Neuronal stem cell (in vitro differentiated cells): ENCODE results near the gene MAP3K5.

Experiments
- DNase-seq: peaks from one replicate; pipeline ENCODE4 v3.0.0-alpha.2; 2013; ENCODE audit warnings: low spot score
- H2AFZ ChIP-seq: one replicate; pipeline ENCODE4 v1.6.1; 2013; ENCODE audit warnings: mild to moderate bottlenecking, low read length, inconsistent platforms
- H2AK5ac ChIP-seq: 2 replicates; pipeline ENCODE4 v1.6.1; 2013; ENCODE audit warnings: low read depth, mild to moderate bottlenecking, inconsistent platforms, low read length, moderate library complexity, mixed read lengths
- H2BK120ac ChIP-seq: 2 replicates; pipeline ENCODE4 v1.6.1; 2013; ENCODE audit warnings: low read depth, mild to moderate bottlenecking, inconsistent platforms, low read length, moderate library complexity, mixed read lengths
- H2BK12ac ChIP-seq: one replicate; pipeline ENCODE4 v1.6.1; 2013; ENCODE audit warnings: low read length, inconsistent platforms
- H2BK15ac ChIP-seq: 2 replicates; pipeline ENCODE4 v1.6.1; 2013; ENCODE audit warnings: mild to moderate bottlenecking, low read length, inconsistent platforms, mixed read lengths
- H2BK5ac ChIP-seq: one replicate; pipeline ENCODE4 v1.6.1; 2013; ENCODE audit warnings: inconsistent platforms, mild to moderate bottlenecking, low read length, moderate library complexity
- H3K14ac ChIP-seq: one replicate; pipeline ENCODE4 v1.6.1; 2013; ENCODE audit warnings: low read length, inconsistent platforms
- H3K18ac ChIP-seq: 2 replicates; pipeline ENCODE4 v1.6.1; 2013; ENCODE audit warnings: low read length, inconsistent platforms
- H3K23ac ChIP-seq: 2 replicates; pipeline ENCODE4 v1.6.1; 2013; ENCODE audit warnings: low read depth, mild to moderate bottlenecking, mixed read lengths, low read length, inconsistent platforms; ENCODE audit not compliant: poor library complexity
- H3K27ac ChIP-seq: replicated peaks from 3 replicates; pipeline ENCODE4 v1.5.1; 2013; ENCODE audit warnings: low read length, inconsistent platforms
- H3K27me3 ChIP-seq, 3 experiments: 2 replicates each; pipeline ENCODE4 v1.6.1; 2013; ENCODE audit warnings: low read length in 3 of 3, mild to moderate bottlenecking in 2 of 3, inconsistent platforms in 1 of 3, low read depth in 1 of 3, mixed read lengths in 1 of 3, moderate library complexity in 1 of 3; ENCODE audit not compliant: control insufficient read depth in 3 of 3, insufficient read depth in 3 of 3
- H3K36me3 ChIP-seq, 2 donors: replicated peaks in 1 of 2; 2 replicates each; pipeline ENCODE4 v1.6.1; 2013; ENCODE audit warnings: low read length in 2 of 2; ENCODE audit not compliant: control insufficient read depth in 2 of 2, insufficient read depth in 2 of 2
- H3K4ac ChIP-seq: 2 replicates; pipeline ENCODE4 v1.6.1; 2013; ENCODE audit warnings: inconsistent platforms, mild to moderate bottlenecking, low read length, moderate library complexity
- H3K4me1 ChIP-seq, 2 donors: 1 replicate in 1 of 2; 2 replicates in 1 of 2; pipeline ENCODE4 v1.6.1; 2013; ENCODE audit warnings: low read length in 2 of 2, low read depth in 1 of 2; ENCODE audit not compliant: control insufficient read depth in 2 of 2, insufficient read depth in 1 of 2
- H3K4me2 ChIP-seq: one replicate; pipeline ENCODE4 v1.6.1; 2013; ENCODE audit warnings: mild to moderate bottlenecking, low read length, inconsistent platforms; ENCODE audit not compliant: insufficient read depth, poor library complexity, severe bottlenecking
- H3K4me3 ChIP-seq, 2 donors: 2 replicates each; pipeline ENCODE4 v1.5.1; 2013; ENCODE audit warnings: low read length in 2 of 2, mild to moderate bottlenecking in 2 of 2, inconsistent platforms in 1 of 2, moderate library complexity in 1 of 2
- H3K79me1 ChIP-seq: one replicate; pipeline ENCODE4 v1.6.1; 2013; ENCODE audit warnings: low read depth, mild to moderate bottlenecking, inconsistent platforms, low read length, moderate library complexity
- H3K9ac ChIP-seq: one replicate; pipeline ENCODE4 v1.6.1; 2013; ENCODE audit warnings: mild to moderate bottlenecking, low read depth, low read length, inconsistent platforms; ENCODE audit not compliant: poor library complexity
- H3K9me3 ChIP-seq, 2 donors: replicated peaks in 1 of 2; 2 replicates each; pipeline versions ENCODE3 to v1.6.1; 2013; ENCODE audit warnings: low read length in 2 of 2, mild to moderate bottlenecking in 2 of 2, inconsistent platforms in 1 of 2, low read depth in 1 of 2, mixed read lengths in 1 of 2, moderate library complexity in 1 of 2; ENCODE audit not compliant: control insufficient read depth in 2 of 2, insufficient read depth in 1 of 2
- H4K8ac ChIP-seq: one replicate; pipeline ENCODE4 v1.6.1; 2013; ENCODE audit warnings: low read depth, mild to moderate bottlenecking, inconsistent platforms, low read length, moderate library complexity
- H4K91ac ChIP-seq: one replicate; pipeline ENCODE4 v1.6.1; 2013; ENCODE audit warnings: low read length, low read depth, mild to moderate bottlenecking, inconsistent platforms; ENCODE audit not compliant: poor library complexity
- WGBS, 2 donors: extraction: QIAGEN DNeasy Blood & Tissue Kit; methylation state at CpG; one replicate each; pipeline ENCODE4 v1.1.7; 2013; ENCODE audit warnings: missing lambda C conversion rate in 2 of 2, mixed read lengths in 1 of 2; ENCODE audit not compliant: insufficient read length in 2 of 2, insufficient replicate concordance in 1 of 2; ENCODE audit errors: extremely low coverage in 2 of 2; 5-methylcytosine and 5-hydroxymethylcytosine counted together

MAP3K5 gene

GRCh38 chr6:136740050-136740974 is 52.0 kb downstream of the MAP3K5 start:
- Histone ChIP-seq H2BK15ac (no peak overlapping the region), H2AK5ac (no peak overlapping the region), H4K91ac (no peak overlapping the region), H4K8ac (no peak overlapping the region), H3K27ac (no peak overlapping the region), H2AFZ (no peak overlapping the region), H3K4me3 (no peak overlapping the region), H2BK5ac (no peak overlapping the region), H3K23ac (no peak overlapping the region), H3K27me3 (no peaks in the 10 kb centered on the region), H3K9ac (no peak overlapping the region), H3K4me2 (no peak overlapping the region), H3K18ac (peak overlapping the region; percentile 83), H2BK120ac (no peak overlapping the region), H3K79me1 (no peaks in the 10 kb centered on the region), H2BK12ac (no peak overlapping the region), H3K4ac (no peak overlapping the region), H3K9me3 (no peaks in the 10 kb centered on the region), H3K36me3 (no peaks in the 10 kb centered on the region), H3K4me1 (peaks cover 1 to 2% of the 10 kb centered on the region in 2 donors), H3K14ac (no peak overlapping the region)
- no CpG with 5 or more reads among the region's 10 CpGs for WGBS, 2 donors
- no peak for DNase-seq

- WGBS, 2 donors = no CpG with 5 or more reads among the region's 3 CpGs
- H3K27ac ChIP-seq = no peak overlapping the region
- H3K79me1 ChIP-seq = no peaks in the 10 kb centered on the region
Measured at GRCh38 chr6:136739501-136739900, 52.8 kb downstream of the MAP3K5 start.

GRCh38 chr6:136739071-136739470 is 53.2 kb downstream of the MAP3K5 start:
- H4K8ac ChIP-seq = no peak overlapping the region
- no CpG with 5 or more reads among the region's 4 CpGs for WGBS, 2 donors
- no peak for DNase-seq

More at GRCh38 chr6:136739501-136739900, 52.8 kb downstream of the MAP3K5 start:
- no peaks in the 10 kb centered on the region for H3K36me3 ChIP-seq
- peak overlapping the region; percentile 83 for H3K18ac ChIP-seq
- no peak overlapping the region for H2BK12ac ChIP-seq
- no peak overlapping the region for H2BK120ac ChIP-seq
- H4K8ac ChIP-seq = no peak overlapping the region
- H2BK15ac ChIP-seq = no peak overlapping the region
- no peak overlapping the region for H3K23ac ChIP-seq
- H3K9me3 ChIP-seq = no peaks in the 10 kb centered on the region
- no peak overlapping the region for H3K14ac ChIP-seq
- no peak overlapping the region for H2AK5ac ChIP-seq
- H2BK5ac ChIP-seq = no peak overlapping the region
- H4K91ac ChIP-seq = no peak overlapping the region
- DNase-seq = no peak
- H3K4me2 ChIP-seq = no peak overlapping the region
- H3K4ac ChIP-seq = no peak overlapping the region
- no peak overlapping the region for H2AFZ ChIP-seq
- H3K4me1 ChIP-seq = peaks cover 0 to 2% of the 10 kb centered on the region in 2 donors
- H3K4me3 ChIP-seq = no peak overlapping the region
- no peak overlapping the region for H3K9ac ChIP-seq
- H3K27me3 ChIP-seq = no peaks in the 10 kb centered on the region

GRCh38 chr6:136738692-136739057 is 53.6 kb downstream of the MAP3K5 start:
- H3K36me3 ChIP-seq = no peaks in the 10 kb centered on the region
- no peak overlapping the region for H3K27ac ChIP-seq
- H3K9ac ChIP-seq = no peak overlapping the region
- H2BK5ac ChIP-seq = no peak overlapping the region
- no peaks in the 10 kb centered on the region for H3K9me3 ChIP-seq
- no peak overlapping the region for H3K4ac ChIP-seq
- no peaks in the 10 kb centered on the region for H3K79me1 ChIP-seq
- no peak overlapping the region for H2AK5ac ChIP-seq
- H3K4me3 ChIP-seq = no peak overlapping the region
- H2BK120ac ChIP-seq = no peak overlapping the region
- no peak for DNase-seq
- no CpG with 5 or more reads among the region's 6 CpGs for WGBS, 2 donors
- H2BK12ac ChIP-seq = no peak overlapping the region
- peaks cover 0 to 2% of the 10 kb centered on the region in 2 donors for H3K4me1 ChIP-seq
- no peaks in the 10 kb centered on the region for H3K27me3 ChIP-seq
- no peak overlapping the region for H2AFZ ChIP-seq
- H3K14ac ChIP-seq = no peak overlapping the region
- H2BK15ac ChIP-seq = no peak overlapping the region
- no peak overlapping the region for H4K91ac ChIP-seq
- H3K18ac ChIP-seq = no peak overlapping the region
- H4K8ac ChIP-seq = no peak overlapping the region
- H3K4me2 ChIP-seq = no peak overlapping the region
- H3K23ac ChIP-seq = no peak overlapping the region

More at GRCh38 chr6:136739071-136739470, 53.2 kb downstream of the MAP3K5 start:
- no peak overlapping the region for H3K4ac ChIP-seq
- H3K9me3 ChIP-seq = no peaks in the 10 kb centered on the region
- H2BK15ac ChIP-seq = no peak overlapping the region
- no peak overlapping the region for H2AFZ ChIP-seq
- H3K23ac ChIP-seq = no peak overlapping the region
- H2BK12ac ChIP-seq = no peak overlapping the region
- no peak overlapping the region for H2AK5ac ChIP-seq
- no peak overlapping the region for H4K91ac ChIP-seq
- no peak overlapping the region for H3K27ac ChIP-seq
- no peak overlapping the region for H3K9ac ChIP-seq
- no peak overlapping the region for H3K4me3 ChIP-seq
- H2BK120ac ChIP-seq = no peak overlapping the region
- no peak overlapping the region for H3K18ac ChIP-seq
- no peak overlapping the region for H2BK5ac ChIP-seq
- no peaks in the 10 kb centered on the region for H3K36me3 ChIP-seq
- H3K27me3 ChIP-seq = no peaks in the 10 kb centered on the region
- H3K79me1 ChIP-seq = no peaks in the 10 kb centered on the region
- H3K4me1 ChIP-seq = peaks cover 0 to 2% of the 10 kb centered on the region in 2 donors
- H3K14ac ChIP-seq = no peak overlapping the region
- H3K4me2 ChIP-seq = no peak overlapping the region
